ENCODE data around the gene TOR3A.

The TOR3A gene

GRCh38 chr1:179108644-179109043 lies 26.8 kb downstream of the TOR3A start:
- Histone ChIP-seq H3K27me3 (ENCODE audit: control insufficient read depth, insufficient read depth, low read length) (no peaks in the 10 kb centered on the region), H3K9me3 (ENCODE audit: control insufficient read depth, insufficient read depth, low read depth, low read length) (no peaks in the 10 kb centered on the region), H3K4me1 (ENCODE audit: control insufficient read depth, insufficient read depth, low read length) (no peaks in the 10 kb centered on the region), H3K4me3 (ENCODE audit: low read depth, low read length) (no peak overlapping the region), H3K27ac (ENCODE audit: low read depth, low read length) (no peak overlapping the region), H3K9ac (ENCODE audit: low read length) (no peak overlapping the region), H3K36me3 (ENCODE audit: control insufficient read depth, insufficient read depth, low read length) (peaks cover 51% of the 10 kb centered on the region)

- Histone ChIP-seq H3K9ac (ENCODE audit: low read length) (no peak overlapping the region), H3K27ac (ENCODE audit: low read depth, low read length) (no peak overlapping the region), H3K36me3 (ENCODE audit: control insufficient read depth, insufficient read depth, low read length) (peaks cover 53% of the 10 kb centered on the region), H3K9me3 (ENCODE audit: control insufficient read depth, insufficient read depth, low read depth, low read length) (no peaks in the 10 kb centered on the region), H3K4me1 (ENCODE audit: control insufficient read depth, insufficient read depth, low read length) (peaks cover 3% of the 10 kb centered on the region; the same call in 1 of the 2 replicates), H3K4me3 (ENCODE audit: low read depth, low read length) (no peak overlapping the region), H3K27me3 (ENCODE audit: control insufficient read depth, insufficient read depth, low read length) (no peaks in the 10 kb centered on the region)
Measured at GRCh38 chr1:179115181-179115580, 33.3 kb downstream of the TOR3A start.

GRCh38 chr1:179119513-179119912 lies 37.6 kb downstream of the TOR3A start:
- H3K4me1 ChIP-seq (ENCODE audit: control insufficient read depth, insufficient read depth, low read length) = peaks cover 3% of the 10 kb centered on the region; the same call in 1 of the 2 replicates
- no peaks in the 10 kb centered on the region for H3K27me3 ChIP-seq (ENCODE audit: control insufficient read depth, insufficient read depth, low read length)
- peak overlapping the region; percentile 57; the same call in 1 of the 2 replicates for H3K27ac ChIP-seq (ENCODE audit: low read depth, low read length)
- H3K36me3 ChIP-seq (ENCODE audit: control insufficient read depth, insufficient read depth, low read length) = peaks cover 31% of the 10 kb centered on the region
- no peak overlapping the region for H3K9ac ChIP-seq (ENCODE audit: low read length)
- H3K9me3 ChIP-seq (ENCODE audit: control insufficient read depth, insufficient read depth, low read depth, low read length) = no peaks in the 10 kb centered on the region
- no peak overlapping the region for H3K4me3 ChIP-seq (ENCODE audit: low read depth, low read length)

- Histone ChIP-seq H3K9ac (ENCODE audit: low read length) (no peak overlapping the region), H3K4me3 (ENCODE audit: low read depth, low read length) (no peak overlapping the region), H3K27ac (ENCODE audit: low read depth, low read length) (no peak overlapping the region), H3K9me3 (ENCODE audit: control insufficient read depth, insufficient read depth, low read depth, low read length) (no peaks in the 10 kb centered on the region), H3K27me3 (ENCODE audit: control insufficient read depth, insufficient read depth, low read length) (no peaks in the 10 kb centered on the region), H3K4me1 (ENCODE audit: control insufficient read depth, insufficient read depth, low read length) (peaks cover 3% of the 10 kb centered on the region; the same call in 1 of the 2 replicates), H3K36me3 (ENCODE audit: control insufficient read depth, insufficient read depth, low read length) (peaks cover 40% of the 10 kb centered on the region)
Measured at GRCh38 chr1:179120736-179121135, 38.9 kb downstream of the TOR3A start.

GRCh38 chr1:179121159-179121938 lies 39.5 kb downstream of the TOR3A start:
- Histone ChIP-seq H3K4me3 (ENCODE audit: low read depth, low read length) (no peak overlapping the region), H3K9me3 (ENCODE audit: control insufficient read depth, insufficient read depth, low read depth, low read length) (no peaks in the 10 kb centered on the region), H3K36me3 (ENCODE audit: control insufficient read depth, insufficient read depth, low read length) (peaks cover 45% of the 10 kb centered on the region), H3K4me1 (ENCODE audit: control insufficient read depth, insufficient read depth, low read length) (peaks cover 3% of the 10 kb centered on the region; the same call in 1 of the 2 replicates), H3K9ac (ENCODE audit: low read length) (no peak overlapping the region), H3K27ac (ENCODE audit: low read depth, low read length) (no peak overlapping the region), H3K27me3 (ENCODE audit: control insufficient read depth, insufficient read depth, low read length) (no peaks in the 10 kb centered on the region)

- no peaks in the 10 kb centered on the region for H3K9me3 ChIP-seq (ENCODE audit: control insufficient read depth, insufficient read depth, low read depth, low read length)
- H3K36me3 ChIP-seq (ENCODE audit: control insufficient read depth, insufficient read depth, low read length) = peaks cover 25% of the 10 kb centered on the region
- no peaks in the 10 kb centered on the region for H3K4me1 ChIP-seq (ENCODE audit: control insufficient read depth, insufficient read depth, low read length)
- H3K27ac ChIP-seq (ENCODE audit: low read depth, low read length) = no peak overlapping the region
- H3K4me3 ChIP-seq (ENCODE audit: low read depth, low read length) = no peak overlapping the region
- H3K9ac ChIP-seq (ENCODE audit: low read length) = no peak overlapping the region
- H3K27me3 ChIP-seq (ENCODE audit: control insufficient read depth, insufficient read depth, low read length) = no peaks in the 10 kb centered on the region
Measured at GRCh38 chr1:179124873-179125272, 43.0 kb downstream of the TOR3A start.

GRCh38 chr1:179126338-179127060 lies 44.6 kb downstream of the TOR3A start:
- Histone ChIP-seq H3K4me3 (ENCODE audit: low read depth, low read length) (no peak overlapping the region), H3K36me3 (ENCODE audit: control insufficient read depth, insufficient read depth, low read length) (peaks cover 33% of the 10 kb centered on the region), H3K9ac (ENCODE audit: low read length) (no peak overlapping the region), H3K27me3 (ENCODE audit: control insufficient read depth, insufficient read depth, low read length) (no peaks in the 10 kb centered on the region), H3K9me3 (ENCODE audit: control insufficient read depth, insufficient read depth, low read depth, low read length) (no peaks in the 10 kb centered on the region), H3K4me1 (ENCODE audit: control insufficient read depth, insufficient read depth, low read length) (no peaks in the 10 kb centered on the region), H3K27ac (ENCODE audit: low read depth, low read length) (no peak overlapping the region)

GRCh38 chr1:179127163-179127895 lies 45.5 kb downstream of the TOR3A start:
- Histone ChIP-seq H3K36me3 (ENCODE audit: control insufficient read depth, insufficient read depth, low read length) (peaks cover 32% of the 10 kb centered on the region), H3K9ac (ENCODE audit: low read length) (no peak overlapping the region), H3K9me3 (ENCODE audit: control insufficient read depth, insufficient read depth, low read depth, low read length) (no peaks in the 10 kb centered on the region), H3K27me3 (ENCODE audit: control insufficient read depth, insufficient read depth, low read length) (no peaks in the 10 kb centered on the region), H3K27ac (ENCODE audit: low read depth, low read length) (no peak overlapping the region), H3K4me1 (ENCODE audit: control insufficient read depth, insufficient read depth, low read length) (no peaks in the 10 kb centered on the region), H3K4me3 (ENCODE audit: low read depth, low read length) (no peak overlapping the region)

- Histone ChIP-seq H3K9me3 (ENCODE audit: control insufficient read depth, insufficient read depth, low read depth, low read length) (no peaks in the 10 kb centered on the region), H3K9ac (ENCODE audit: low read length) (no peak overlapping the region), H3K27ac (ENCODE audit: low read depth, low read length) (no peak overlapping the region), H3K4me3 (ENCODE audit: low read depth, low read length) (no peak overlapping the region), H3K27me3 (ENCODE audit: control insufficient read depth, insufficient read depth, low read length) (no peaks in the 10 kb centered on the region), H3K36me3 (ENCODE audit: control insufficient read depth, insufficient read depth, low read length) (peaks cover 32% of the 10 kb centered on the region), H3K4me1 (ENCODE audit: control insufficient read depth, insufficient read depth, low read length) (no peaks in the 10 kb centered on the region)
Measured at GRCh38 chr1:179128520-179128919, 46.6 kb downstream of the TOR3A start.

- Histone ChIP-seq H3K4me3 (ENCODE audit: low read depth, low read length) (no peak overlapping the region), H3K27me3 (ENCODE audit: control insufficient read depth, insufficient read depth, low read length) (no peaks in the 10 kb centered on the region), H3K36me3 (ENCODE audit: control insufficient read depth, insufficient read depth, low read length) (peaks cover 29% of the 10 kb centered on the region), H3K9me3 (ENCODE audit: control insufficient read depth, insufficient read depth, low read depth, low read length) (peaks cover 3% of the 10 kb centered on the region; the same call in 1 of the 2 replicates), H3K27ac (ENCODE audit: low read depth, low read length) (no peak overlapping the region), H3K4me1 (ENCODE audit: control insufficient read depth, insufficient read depth, low read length) (no peaks in the 10 kb centered on the region), H3K9ac (ENCODE audit: low read length) (no peak overlapping the region)
Measured at GRCh38 chr1:179129702-179130473, 48.0 kb downstream of the TOR3A start.
